Ascending aorta (tissue), 2 donors: Measurements from ENCODE around the gene CELA3A. TPM values are rescaled to one million over a fixed set of nuclear protein-coding genes. Genes with fewer than 3 reads are reported as not detected.
"Not testable (repeated sequence)": the region's sequence is repeated elsewhere in the genome, so short reads cannot be mapped to it uniquely, and the experiment has no call there.

ENCODE experiments used
- DNase-seq, 2 donors: peaks; one replicate each; pipeline ENCODE4 v3.0.0-alpha.2; 2019; ENCODE audit warnings: low spot score in 2 of 2
- H3K27ac ChIP-seq, 2 donors: fragments of 200-600 bp; sonication (generic); one replicate each; pipeline ENCODE4 v1.5.1; 2016 to 2017; ENCODE audit warnings: mild to moderate bottlenecking in 1 of 2
- H3K27me3 ChIP-seq: fragments of 200-600 bp; sonication (generic); one replicate; pipeline ENCODE4 v1.5.1; 2017
- H3K36me3 ChIP-seq, 2 donors: fragments of 200-600 bp; sonication (generic); one replicate each; pipeline ENCODE4 v1.5.1; 2016
- H3K4me1 ChIP-seq, 2 donors: fragments of 200-600 bp; sonication (generic); one replicate each; pipeline ENCODE4 v1.5.1; 2016 to 2017; ENCODE audit warnings: mild to moderate bottlenecking in 1 of 2
- H3K4me3 ChIP-seq, 2 donors: fragments of 200-600 bp; sonication (generic); one replicate each; pipeline ENCODE4 v1.5.1; 2016 to 2017; ENCODE audit warnings: mild to moderate bottlenecking in 1 of 2
- H3K9me3 ChIP-seq, 2 donors: fragments of 200-600 bp; sonication (generic); one replicate each; pipeline ENCODE4 v1.5.1; 2016
- intact Hi-C: fragments of 100-400 bp; cut with DNase I; formaldehyde crosslinking; loops from one replicate; pipeline ENCODE4 v1.15.1; 2023
- total RNA-seq: library from RNA; depleted of rRNA; stranded (reverse); fragments of >200 nt; gene quantifications from one replicate; pipeline ENCODE4 v1.1.0, GENCODE V29; 2016

CELA3A gene
- total RNA-seq, 1 donor from 2014 or later, result not detected

DNA sequence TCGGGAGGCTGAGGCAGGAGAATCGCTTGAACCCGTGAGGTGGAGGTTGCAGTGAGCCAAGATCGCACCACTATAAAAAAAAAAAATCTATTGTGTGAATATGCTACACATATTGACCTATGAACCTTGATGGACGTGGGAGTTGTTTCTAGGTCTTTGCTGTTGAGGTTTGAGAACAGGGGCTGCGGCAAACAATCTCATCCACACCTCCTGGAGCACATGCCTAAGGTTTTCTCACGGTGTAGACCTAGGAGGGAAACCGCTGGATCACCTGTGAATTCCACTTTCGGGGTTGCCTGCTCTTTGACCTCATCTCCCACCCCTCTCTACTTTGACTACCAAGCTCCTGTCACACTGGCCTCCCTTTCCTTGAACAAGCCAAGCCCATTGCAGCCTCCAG is 26.2 kb upstream of the CELA3A start:
- H3K9me3 ChIP-seq, H3K27me3 ChIP-seq, intact Hi-C loops: not testable (repeated sequence)

DNA sequence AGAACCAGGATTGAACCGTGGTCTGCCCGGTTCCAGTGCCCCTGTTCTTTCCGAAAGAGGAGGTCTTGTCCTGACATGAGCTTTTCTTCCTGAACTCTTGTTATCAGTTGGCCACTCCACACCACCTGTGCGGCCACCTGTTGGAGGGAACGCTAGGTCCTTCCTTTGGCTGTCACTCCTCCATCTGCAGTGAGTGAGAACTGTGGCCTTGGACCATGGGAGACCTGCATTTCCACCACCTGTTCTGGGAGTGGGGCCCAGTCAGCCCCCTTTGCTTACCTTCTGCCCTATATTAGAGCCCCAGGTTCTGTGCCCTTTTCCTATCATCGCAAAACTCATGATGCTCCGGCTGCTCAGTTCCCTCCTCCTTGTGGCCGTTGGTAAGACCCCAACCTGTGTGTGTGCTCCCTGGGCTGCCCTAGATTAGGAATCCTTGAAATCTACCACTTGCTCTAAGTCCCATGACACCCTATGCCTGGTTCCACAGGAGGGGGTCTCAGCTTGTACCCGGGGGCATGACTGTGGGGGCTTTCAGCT is 24.7 kb upstream of the CELA3A start, which contains the start of gene CELA3B:
Gene CELA3B (plus strand): TSS at position 320 of the 537 bp plus-strand sequence. CDS start 18 bp downstream, at position 338.
- H3K27ac ChIP-seq, intact Hi-C loops, H3K9me3 ChIP-seq, DNase-seq, H3K4me3 ChIP-seq, H3K4me1 ChIP-seq, H3K27me3 ChIP-seq, H3K36me3 ChIP-seq: not testable (repeated sequence)

More for the DNA sequence above, 26.2 kb upstream of the CELA3A start:
- H3K36me3 ChIP-seq, H3K27ac ChIP-seq, H3K4me3 ChIP-seq, H3K4me1 ChIP-seq, DNase-seq: not testable (repeated sequence)

DNA sequence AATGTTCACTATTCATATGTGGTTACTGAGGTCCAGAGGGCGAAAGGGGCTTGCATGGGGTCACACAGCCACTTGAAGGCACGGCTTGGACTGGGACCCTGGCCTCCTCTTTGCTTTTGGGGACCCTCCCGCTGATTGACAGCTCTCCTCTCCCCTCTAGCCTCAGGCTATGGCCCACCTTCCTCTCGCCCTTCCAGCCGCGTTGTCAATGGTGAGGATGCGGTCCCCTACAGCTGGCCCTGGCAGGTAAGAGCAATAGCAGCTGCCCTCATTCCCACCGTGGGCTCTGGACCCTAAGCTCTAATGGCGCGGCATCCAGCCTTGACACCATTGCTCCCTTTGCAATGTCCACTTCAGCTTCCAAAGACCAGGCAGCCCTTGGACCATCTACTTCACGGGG is 23.2 kb upstream of the CELA3A start:
- H3K4me3 ChIP-seq, DNase-seq, H3K4me1 ChIP-seq, intact Hi-C loops, H3K27ac ChIP-seq, H3K9me3 ChIP-seq, H3K27me3 ChIP-seq, H3K36me3 ChIP-seq: not testable (repeated sequence)

DNA sequence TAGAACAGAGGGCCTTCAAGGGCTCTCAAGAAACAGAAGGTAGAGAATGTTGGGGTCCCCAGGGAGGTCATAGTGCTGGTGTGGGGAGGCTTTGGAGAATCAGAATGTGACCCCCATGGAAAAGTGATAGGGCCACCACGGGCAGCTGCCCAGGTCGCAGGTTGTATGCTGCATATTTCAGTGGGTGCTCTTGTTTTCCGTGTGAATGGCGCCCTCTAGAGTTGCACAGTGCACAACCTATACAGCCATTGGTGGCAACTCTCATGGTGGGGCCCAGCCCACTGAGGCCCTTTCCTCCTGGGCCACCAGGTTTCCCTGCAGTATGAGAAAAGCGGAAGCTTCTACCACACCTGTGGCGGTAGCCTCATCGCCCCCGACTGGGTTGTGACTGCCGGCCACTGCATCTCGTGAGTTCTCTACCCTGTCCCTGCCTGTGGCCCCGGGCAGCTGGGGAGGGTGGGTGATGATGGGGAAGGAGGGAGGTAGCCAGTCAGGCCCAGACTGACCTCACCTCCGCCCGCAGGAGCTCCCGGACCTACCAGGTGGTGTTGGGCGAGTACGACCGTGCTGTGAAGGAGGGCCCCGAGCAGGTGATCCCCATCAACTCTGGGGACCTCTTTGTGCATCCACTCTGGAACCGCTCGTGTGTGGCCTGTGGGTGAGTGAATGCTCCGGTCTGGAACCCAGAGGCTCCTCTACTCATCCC is 20.8 kb upstream of the CELA3A start:
- DNase-seq, H3K4me3 ChIP-seq, H3K36me3 ChIP-seq, H3K9me3 ChIP-seq, H3K27me3 ChIP-seq, H3K27ac ChIP-seq, H3K4me1 ChIP-seq, intact Hi-C loops: not testable (repeated sequence)

DNA sequence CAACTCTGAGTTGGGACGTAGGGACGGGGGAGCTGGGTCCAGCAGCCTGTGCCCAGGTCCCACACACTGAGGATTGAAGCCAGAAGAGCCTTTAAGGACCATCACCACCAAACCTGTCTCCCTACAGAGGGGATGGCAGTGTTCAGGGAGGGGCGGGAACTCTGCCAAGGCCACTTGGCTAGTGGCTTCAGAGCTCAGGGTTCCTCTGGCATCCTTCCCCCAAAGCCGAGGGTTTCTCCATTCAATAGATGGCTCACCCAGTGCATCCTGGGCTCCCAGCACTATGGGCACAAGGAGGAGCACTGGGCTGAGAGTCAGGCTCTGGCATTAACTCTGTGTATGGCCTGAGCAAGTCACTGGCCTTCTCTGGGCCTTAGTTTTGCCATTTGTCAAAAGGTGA is 20.2 kb upstream of the CELA3A start:
- H3K36me3 ChIP-seq, DNase-seq, intact Hi-C loops, H3K9me3 ChIP-seq, H3K27me3 ChIP-seq, H3K4me1 ChIP-seq, H3K27ac ChIP-seq, H3K4me3 ChIP-seq: not testable (repeated sequence)

DNA sequence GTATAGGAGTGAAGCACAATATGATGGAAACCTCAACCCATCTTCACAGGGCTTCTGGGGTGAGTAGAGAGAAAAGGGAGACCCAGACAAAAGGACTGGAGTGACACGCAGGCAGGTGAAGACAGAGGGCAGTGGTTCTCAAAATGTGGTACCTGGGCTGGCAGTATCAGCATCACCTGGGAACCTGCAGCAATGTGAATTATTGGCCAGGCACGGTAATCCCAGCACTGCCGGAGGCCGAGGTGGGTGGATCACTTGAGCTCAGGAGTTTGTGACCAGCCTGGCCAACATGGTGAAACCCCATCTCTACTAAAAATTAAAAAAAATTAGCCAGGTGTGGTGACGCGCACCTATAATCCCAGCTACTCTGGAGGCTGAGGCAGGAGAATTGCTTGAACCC is 19.3 kb upstream of the CELA3A start:
- DNase-seq, H3K4me1 ChIP-seq, H3K4me3 ChIP-seq, H3K27me3 ChIP-seq, H3K36me3 ChIP-seq, H3K9me3 ChIP-seq, intact Hi-C loops, H3K27ac ChIP-seq: not testable (repeated sequence)

DNA sequence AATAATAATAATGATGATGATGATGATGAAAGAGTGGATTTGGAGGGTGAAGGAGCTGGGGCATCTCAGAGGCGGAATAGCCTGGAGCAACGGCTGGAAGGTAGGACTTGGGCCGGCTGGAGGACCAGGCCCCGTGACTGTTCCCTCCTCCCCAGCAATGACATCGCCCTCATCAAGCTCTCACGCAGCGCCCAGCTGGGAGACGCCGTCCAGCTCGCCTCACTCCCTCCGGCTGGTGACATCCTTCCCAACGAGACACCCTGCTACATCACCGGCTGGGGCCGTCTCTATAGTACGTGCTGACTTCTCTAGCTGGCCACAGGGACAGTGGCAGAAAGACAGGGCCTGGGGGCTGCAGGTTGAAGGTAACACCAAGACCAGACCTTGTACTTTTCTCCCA is 17.9 kb upstream of the CELA3A start:
- H3K27me3 ChIP-seq, H3K4me1 ChIP-seq, DNase-seq, intact Hi-C loops, H3K9me3 ChIP-seq, H3K36me3 ChIP-seq, H3K4me3 ChIP-seq, H3K27ac ChIP-seq: not testable (repeated sequence)

DNA sequence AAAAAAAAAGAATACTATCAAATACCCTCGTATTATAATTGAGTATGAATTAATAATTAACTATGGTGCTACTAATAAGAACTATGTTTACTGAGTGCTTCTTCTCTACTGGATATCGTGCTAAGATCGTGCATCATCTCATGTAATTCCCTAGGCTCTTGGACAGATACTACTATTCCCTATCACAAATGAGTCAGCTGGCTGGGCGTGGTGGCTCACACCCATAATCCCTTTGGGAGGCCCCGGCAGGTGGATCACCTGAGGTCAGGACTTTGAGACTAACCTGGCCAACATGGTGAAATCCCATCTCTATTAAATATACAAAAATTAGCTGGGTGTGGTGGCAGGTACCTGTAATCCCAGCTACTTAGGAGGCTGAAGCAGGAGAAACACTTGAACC is 15.6 kb upstream of the CELA3A start:
- DNase-seq, H3K4me1 ChIP-seq, H3K36me3 ChIP-seq, H3K27me3 ChIP-seq, H3K27ac ChIP-seq, H3K9me3 ChIP-seq, H3K4me3 ChIP-seq, intact Hi-C loops: not testable (repeated sequence)

DNA sequence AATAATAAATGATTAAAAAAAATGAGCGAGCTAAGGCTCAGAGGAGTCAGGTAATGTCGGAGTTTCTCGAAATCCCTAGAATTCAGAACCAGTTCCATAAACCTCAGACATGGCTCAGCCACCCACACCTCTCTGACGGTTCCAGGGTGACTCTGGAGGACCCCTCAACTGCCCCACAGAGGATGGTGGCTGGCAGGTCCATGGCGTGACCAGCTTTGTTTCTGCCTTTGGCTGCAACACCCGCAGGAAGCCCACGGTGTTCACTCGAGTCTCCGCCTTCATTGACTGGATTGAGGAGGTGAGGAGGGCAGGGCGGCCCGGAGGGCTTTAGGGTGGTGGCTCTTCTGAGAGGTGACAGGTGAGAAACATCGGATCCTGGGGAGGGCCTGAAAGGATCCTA is 15.1 kb upstream of the CELA3A start:
- H3K36me3 ChIP-seq, H3K4me1 ChIP-seq, H3K27me3 ChIP-seq, DNase-seq, H3K4me3 ChIP-seq, H3K27ac ChIP-seq, H3K9me3 ChIP-seq, intact Hi-C loops: not testable (repeated sequence)

DNA sequence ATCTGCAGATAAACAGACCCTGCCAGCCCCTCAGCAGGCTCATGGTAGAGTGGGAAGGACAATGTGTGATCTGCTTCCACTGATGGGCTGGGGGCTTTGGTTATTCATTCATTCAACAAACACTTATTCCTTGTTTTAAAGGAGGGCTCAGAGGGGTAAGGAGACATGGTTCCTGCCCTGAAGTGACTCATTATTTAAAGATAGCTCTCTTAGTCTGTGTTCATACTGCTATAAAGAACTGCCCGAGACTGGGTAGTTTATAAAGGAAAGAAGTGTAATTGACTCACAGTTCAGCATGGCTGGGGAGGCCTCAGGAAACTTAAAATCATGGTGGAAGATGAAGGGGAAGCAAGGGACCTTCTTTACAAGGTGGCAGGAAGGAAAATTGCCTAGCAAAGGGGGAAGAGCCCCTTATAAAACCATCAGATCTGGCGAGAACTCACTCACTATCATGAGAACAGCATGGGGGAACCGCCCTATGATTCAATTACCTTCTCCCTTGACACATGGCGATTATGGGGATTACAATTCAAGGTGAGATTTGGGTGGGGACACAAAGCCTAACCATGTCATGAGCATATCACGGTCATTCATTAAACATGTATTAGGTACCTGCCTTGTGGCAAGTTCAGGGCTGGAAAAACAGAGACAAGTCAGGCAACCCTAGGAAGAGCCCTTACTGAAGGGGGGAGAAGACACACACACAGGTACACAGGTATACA is 11.6 kb upstream of the CELA3A start:
- H3K4me1 ChIP-seq, intact Hi-C loops, DNase-seq, H3K27me3 ChIP-seq, H3K27ac ChIP-seq, H3K36me3 ChIP-seq, H3K9me3 ChIP-seq, H3K4me3 ChIP-seq: not testable (repeated sequence)

DNA sequence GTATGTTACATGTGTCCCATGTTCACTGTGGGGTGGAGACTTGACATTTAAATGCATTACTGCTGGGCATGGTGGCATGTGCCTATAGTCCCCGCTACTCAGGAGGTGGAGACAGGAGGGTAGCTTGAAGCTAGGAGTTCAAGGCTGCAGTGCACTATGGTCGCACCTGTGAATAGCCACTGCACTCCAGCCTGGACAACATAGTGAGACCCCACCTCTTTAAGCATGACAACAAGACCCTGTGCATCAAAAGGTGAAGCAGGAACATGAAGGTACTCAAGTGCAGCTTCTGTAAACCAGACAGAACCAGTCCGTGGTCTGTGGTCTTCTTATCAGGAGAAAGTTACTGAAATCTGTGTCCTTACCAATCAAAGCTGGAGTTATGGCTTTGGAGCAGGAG is 9.3 kb upstream of the CELA3A start:
- H3K27me3 ChIP-seq, H3K9me3 ChIP-seq, H3K36me3 ChIP-seq, H3K27ac ChIP-seq, intact Hi-C loops, H3K4me3 ChIP-seq, H3K4me1 ChIP-seq, DNase-seq: not testable (repeated sequence)

DNA sequence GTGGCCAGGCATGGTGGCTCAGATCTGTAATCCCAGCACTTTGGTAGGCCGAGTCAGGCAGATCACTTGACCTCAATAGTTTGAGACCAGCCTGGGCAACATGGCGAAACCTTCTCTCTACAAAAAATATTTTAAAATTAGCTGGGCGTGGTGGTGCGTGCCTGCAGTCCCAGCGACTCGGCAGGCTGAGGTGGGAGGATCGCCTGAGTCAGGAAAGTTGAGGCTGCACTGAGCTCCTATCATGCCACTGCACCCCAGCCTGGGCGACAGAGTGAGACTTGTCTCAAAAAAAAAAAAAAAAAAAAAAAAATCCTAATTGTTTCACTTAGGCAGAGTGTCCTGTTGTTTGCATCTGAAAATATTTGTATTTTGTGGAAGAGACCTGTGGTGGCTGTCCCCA is 6.7 kb upstream of the CELA3A start:
- intact Hi-C loops, H3K36me3 ChIP-seq, DNase-seq, H3K4me1 ChIP-seq, H3K4me3 ChIP-seq, H3K27ac ChIP-seq, H3K27me3 ChIP-seq, H3K9me3 ChIP-seq: not testable (repeated sequence)

DNA sequence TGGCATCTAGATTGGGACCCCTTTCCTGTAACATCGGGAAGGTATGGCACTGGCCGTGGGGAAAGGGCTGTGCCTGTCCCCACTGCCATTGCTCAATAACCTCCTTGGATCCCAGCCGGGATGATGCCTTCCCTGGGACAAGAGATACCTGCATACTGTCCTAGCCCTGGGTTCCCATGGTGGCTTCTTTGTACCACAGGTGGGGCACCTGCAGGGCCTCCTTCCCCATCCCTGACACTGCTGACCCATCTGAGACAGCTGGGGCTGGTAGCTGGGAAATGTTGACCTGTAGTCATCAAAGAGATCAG is 4.8 kb upstream of the CELA3A start:
- H3K27ac ChIP-seq, H3K36me3 ChIP-seq, H3K4me1 ChIP-seq, H3K9me3 ChIP-seq, DNase-seq, H3K4me3 ChIP-seq, intact Hi-C loops, H3K27me3 ChIP-seq: not testable (repeated sequence)

DNA sequence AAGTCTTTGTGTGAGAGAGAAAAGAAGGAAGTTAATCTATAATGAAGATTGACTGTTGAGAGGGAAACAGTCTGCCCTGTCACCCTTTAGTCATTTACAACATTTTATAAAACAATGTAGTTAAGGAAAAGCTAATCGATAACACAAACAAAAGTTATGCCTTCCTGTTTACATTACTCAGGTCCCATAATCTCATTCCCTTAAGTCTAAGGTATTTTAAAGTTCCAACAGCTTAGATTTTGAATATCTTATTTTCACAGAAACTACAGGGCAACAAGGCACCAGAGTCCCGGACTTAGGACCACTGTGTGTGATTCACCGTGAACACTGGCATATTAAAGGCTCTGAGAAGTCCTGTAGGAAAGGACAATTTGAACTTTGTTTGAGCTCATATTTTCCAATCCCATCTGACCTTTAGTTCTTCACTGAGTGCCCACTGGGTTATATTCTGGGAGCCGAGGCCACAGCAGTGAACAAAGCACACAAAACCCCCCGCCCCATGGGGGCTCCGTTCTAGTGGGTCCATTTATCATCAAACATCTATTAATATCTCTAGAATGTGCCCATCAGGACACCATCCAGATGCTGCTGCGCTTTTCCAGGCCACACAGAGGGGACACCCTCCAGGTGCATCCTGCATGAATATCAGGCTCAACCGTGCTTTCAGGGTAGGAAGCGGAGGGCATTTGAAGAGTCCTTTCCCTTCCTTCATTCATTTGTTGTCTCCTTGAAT is 3.4 kb upstream of the CELA3A start:
- DNase-seq, H3K27me3 ChIP-seq, H3K36me3 ChIP-seq, intact Hi-C loops, H3K4me1 ChIP-seq, H3K4me3 ChIP-seq, H3K9me3 ChIP-seq, H3K27ac ChIP-seq: not testable (repeated sequence)
